Activated naive CD4-positive, alpha-beta T cell treated with anti-CD3 and anti-CD28 coated beads, Interleukin-2, amount 50 U/mL, for 24 hours (primary cell): ENCODE measurements around the gene PRKN.

Source experiments
- H3K27ac Mint-ChIP-seq: one replicate; pipeline ENCODE4 v1.8.0; 2021; ENCODE audit warnings: mild to moderate bottlenecking, mixed read lengths
- H3K27me3 Mint-ChIP-seq: one replicate; pipeline ENCODE4 v1.8.0; 2021; ENCODE audit warnings: mixed read lengths
- H3K36me3 Mint-ChIP-seq: one replicate; pipeline ENCODE4 v1.8.0; 2021; ENCODE audit warnings: mixed read lengths
- H3K4me1 Mint-ChIP-seq: one replicate; pipeline ENCODE4 v1.8.0; 2021; ENCODE audit warnings: mixed read lengths
- H3K4me3 Mint-ChIP-seq: one replicate; pipeline ENCODE4 v1.8.0; 2021; ENCODE audit warnings: mild to moderate bottlenecking, mixed read lengths
- H3K9me3 Mint-ChIP-seq: one replicate; pipeline ENCODE4 v1.8.0; 2021; ENCODE audit warnings: mixed read lengths

The PRKN gene

DNA sequence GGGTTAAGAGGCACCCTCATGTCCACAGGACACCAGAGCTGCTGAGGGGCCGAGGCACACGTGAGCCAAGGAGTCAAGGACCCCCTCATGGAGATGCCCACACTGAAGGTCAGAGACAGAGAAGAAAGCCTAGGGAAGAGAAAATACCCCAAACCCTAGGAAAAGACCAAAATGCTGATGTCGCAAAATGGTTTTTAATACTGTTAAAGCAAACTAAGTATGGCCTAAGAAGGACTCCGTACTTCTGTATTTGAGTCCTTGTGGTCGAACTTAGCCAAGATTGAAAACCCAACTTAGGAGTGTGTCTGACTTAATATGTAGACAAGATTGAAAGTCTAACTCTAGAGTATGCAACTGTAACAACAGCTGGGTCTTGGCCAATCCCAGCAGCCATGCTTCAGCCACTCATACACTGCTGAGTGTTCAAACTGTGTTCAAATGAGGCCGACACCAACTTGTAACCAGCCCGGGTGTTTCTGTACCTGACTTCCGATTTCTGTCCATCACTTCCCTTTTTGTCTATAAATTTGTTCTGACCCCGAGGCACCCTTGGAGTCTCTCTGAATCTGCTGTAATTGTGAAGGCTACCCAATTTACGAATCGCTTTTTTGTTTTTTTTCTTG, 1361.2 kb downstream of the PRKN start:
- no peaks in the 10 kb centered on the region for H3K4me1 Mint-ChIP-seq
- H3K36me3 Mint-ChIP-seq, result peaks cover 4% of the 10 kb centered on the region
- no peak overlapping the region for H3K4me3 Mint-ChIP-seq
- no peaks in the 10 kb centered on the region for H3K27me3 Mint-ChIP-seq
- no peak overlapping the region for H3K27ac Mint-ChIP-seq
- H3K9me3 Mint-ChIP-seq, result peaks cover 6% of the 10 kb centered on the region

DNA sequence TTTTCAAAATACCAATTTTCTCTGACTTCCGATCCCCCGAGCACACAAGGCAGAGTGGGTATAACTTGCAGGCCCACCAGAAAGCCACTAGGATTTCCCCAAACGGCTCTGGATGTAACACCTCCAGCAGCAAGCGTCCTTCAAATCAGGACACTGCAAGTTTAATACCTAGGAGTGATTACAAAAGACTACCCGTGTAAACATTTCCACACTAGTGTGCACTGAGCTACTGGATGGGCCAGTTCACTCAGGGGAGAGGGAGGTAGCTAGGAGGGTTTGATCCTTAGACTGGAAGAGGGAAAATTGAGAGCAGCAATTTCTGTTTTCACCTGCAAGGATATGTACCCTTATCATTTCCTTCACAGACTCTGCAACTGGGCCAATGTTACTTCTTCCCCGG, 1361.9 kb downstream of the PRKN start:
- H3K4me1 Mint-ChIP-seq, result no peaks in the 10 kb centered on the region
- H3K27ac Mint-ChIP-seq, result no peak overlapping the region
- H3K9me3 Mint-ChIP-seq, result peaks cover 6% of the 10 kb centered on the region
- no peak overlapping the region for H3K4me3 Mint-ChIP-seq
- H3K36me3 Mint-ChIP-seq, result peaks cover 4% of the 10 kb centered on the region
- no peaks in the 10 kb centered on the region for H3K27me3 Mint-ChIP-seq

DNA sequence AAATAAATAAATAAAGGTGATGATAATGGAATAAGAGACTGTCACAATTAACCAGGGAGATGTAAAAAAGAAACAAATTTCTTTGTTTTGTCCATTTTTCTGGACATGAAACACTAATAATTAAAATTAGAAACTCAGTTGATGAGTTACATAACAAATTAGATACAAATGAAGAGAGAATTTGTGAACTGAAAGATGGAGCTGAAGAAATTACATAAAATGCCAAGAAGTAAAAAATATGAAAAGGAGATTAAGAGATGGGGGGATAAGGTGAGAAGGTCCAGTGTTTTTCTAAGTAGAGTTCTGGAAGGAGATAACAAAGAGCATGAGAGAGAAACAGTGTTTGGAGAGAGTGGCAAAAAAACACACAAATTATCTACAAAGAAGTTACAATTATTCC, 1364.3 kb downstream of the PRKN start:
- H3K27ac Mint-ChIP-seq, result no peak overlapping the region
- H3K9me3 Mint-ChIP-seq, result peaks cover 6% of the 10 kb centered on the region
- H3K36me3 Mint-ChIP-seq, result peaks cover 4% of the 10 kb centered on the region
- H3K4me3 Mint-ChIP-seq, result no peak overlapping the region
- no peaks in the 10 kb centered on the region for H3K27me3 Mint-ChIP-seq
- no peaks in the 10 kb centered on the region for H3K4me1 Mint-ChIP-seq

DNA sequence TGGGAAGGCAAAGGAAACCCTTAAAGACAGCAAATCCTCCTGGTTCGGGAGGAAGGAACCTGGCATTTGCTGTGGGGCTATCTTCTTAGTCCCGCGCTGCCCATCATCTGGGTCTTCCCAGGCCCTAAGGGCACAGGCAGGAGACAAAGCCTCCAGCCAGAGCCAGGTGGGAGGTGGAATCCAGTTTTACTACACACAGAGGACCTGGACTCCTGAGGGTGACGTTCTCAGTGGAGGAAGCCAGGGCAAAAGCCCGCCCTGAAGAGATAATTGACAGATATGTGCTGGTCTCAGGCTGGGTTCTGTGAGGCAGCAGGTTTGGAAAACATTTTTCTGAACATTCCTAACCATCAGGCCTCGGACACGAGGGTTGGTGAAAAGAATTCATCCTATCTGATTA, 1365.3 kb downstream of the PRKN start:
- no peak overlapping the region for H3K27ac Mint-ChIP-seq
- peaks cover 6% of the 10 kb centered on the region for H3K9me3 Mint-ChIP-seq
- no peak overlapping the region for H3K4me3 Mint-ChIP-seq
- no peaks in the 10 kb centered on the region for H3K27me3 Mint-ChIP-seq
- H3K36me3 Mint-ChIP-seq, result peaks cover 4% of the 10 kb centered on the region
- H3K4me1 Mint-ChIP-seq, result no peaks in the 10 kb centered on the region

DNA sequence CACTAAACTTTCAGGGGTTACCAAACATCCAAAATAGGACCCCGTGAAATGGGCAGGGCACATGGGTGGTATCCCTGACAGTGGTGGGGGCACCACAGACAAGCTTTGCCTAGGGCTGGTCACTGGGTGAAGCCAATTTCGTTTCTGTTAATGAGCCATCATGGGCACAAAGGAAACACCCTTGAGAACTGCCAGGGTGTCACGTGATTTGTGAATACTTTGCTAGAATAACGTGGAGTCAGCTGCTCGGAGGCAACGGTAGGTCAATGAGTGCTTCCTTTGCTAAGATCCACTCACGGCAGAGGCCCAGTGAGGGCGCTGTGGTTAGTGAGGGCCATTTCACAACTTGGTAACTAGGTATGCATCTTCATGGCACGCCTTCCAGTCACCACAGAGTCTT, 1366.0 kb downstream of the PRKN start:
- H3K36me3 Mint-ChIP-seq, result peaks cover 4% of the 10 kb centered on the region
- H3K4me1 Mint-ChIP-seq, result no peaks in the 10 kb centered on the region
- H3K4me3 Mint-ChIP-seq, result no peak overlapping the region
- peaks cover 6% of the 10 kb centered on the region for H3K9me3 Mint-ChIP-seq
- H3K27ac Mint-ChIP-seq, result no peak overlapping the region
- H3K27me3 Mint-ChIP-seq, result no peaks in the 10 kb centered on the region

DNA sequence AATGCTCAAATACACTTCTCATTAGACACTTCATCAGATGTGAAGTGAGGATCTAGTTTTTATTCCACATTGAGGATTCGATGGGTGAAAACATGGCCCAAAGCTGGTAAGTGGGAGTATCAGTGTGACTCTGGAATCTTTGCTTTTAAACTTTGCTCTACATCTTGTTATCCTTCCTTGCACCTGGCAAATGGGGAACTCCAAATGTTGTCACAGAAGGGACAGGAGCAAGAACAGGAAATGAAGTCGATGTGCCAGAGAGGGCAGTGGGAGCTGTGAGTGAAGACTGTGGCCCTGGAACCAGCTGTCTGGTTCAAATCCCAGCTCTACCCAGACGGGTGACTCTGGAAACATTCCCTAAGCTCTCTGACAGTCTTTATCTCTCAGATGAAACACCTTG, 1367.0 kb downstream of the PRKN start:
- no peak overlapping the region for H3K4me3 Mint-ChIP-seq
- H3K36me3 Mint-ChIP-seq, result peaks cover 4% of the 10 kb centered on the region
- H3K4me1 Mint-ChIP-seq, result no peaks in the 10 kb centered on the region
- no peak overlapping the region for H3K27ac Mint-ChIP-seq
- H3K9me3 Mint-ChIP-seq, result peaks cover 6% of the 10 kb centered on the region
- no peaks in the 10 kb centered on the region for H3K27me3 Mint-ChIP-seq

DNA sequence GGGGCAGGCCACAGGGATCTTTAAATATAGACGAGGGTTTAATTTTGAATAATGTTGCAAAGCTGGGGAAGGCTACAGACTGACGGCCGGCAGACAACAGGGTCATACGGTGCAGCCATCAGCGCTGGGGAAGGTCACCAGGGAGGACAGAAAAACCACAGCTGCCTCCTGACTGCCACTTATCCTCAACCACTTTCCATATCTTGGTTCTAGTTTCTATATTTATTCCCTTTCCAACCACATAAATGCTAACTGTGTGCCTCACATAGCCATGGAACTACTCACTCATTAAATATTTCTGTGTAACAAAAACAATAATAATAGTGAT, 1368.0 kb downstream of the PRKN start:
- Mint-ChIP-seq H3K4me3 (no peak overlapping the region), H3K27me3 (no peaks in the 10 kb centered on the region), H3K27ac (no peak overlapping the region), H3K36me3 (peaks cover 4% of the 10 kb centered on the region), H3K4me1 (no peaks in the 10 kb centered on the region), H3K9me3 (peaks cover 6% of the 10 kb centered on the region)

DNA sequence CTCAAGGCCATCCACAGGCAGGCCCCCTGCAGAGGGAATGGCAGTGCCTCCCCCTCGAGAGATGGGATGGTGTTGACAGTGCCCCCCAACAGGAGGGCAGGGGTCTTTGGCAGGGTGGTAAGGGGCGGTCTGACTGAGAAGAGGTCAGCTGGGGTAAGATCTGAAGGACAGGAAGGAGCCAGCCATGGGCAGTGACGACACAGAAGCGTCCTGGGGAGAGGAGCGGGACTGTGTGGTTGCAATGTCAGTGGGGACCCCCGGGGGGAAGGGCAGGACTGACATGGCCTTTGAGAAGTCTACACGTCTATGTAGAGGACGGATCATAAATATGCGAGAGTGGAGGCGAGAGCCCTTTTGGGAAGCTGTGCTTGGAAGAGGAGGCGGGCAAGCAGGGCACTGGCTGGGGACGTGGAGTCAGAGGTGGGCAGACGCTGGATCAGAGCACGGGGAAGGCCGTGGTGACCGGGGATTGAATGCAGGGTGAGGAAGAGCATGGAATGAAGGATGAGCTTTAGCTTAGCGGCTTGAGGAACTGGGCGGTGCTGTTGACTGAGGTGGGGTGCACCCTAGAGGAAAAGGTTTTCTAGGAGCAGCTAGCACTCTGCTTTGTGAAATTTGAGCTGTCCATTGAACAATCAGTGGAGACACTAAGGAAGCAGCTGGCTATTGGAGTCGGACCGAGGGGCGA, 1371.3 kb downstream of the PRKN start:
- Mint-ChIP-seq H3K4me3 (no peak overlapping the region), H3K4me1 (no peaks in the 10 kb centered on the region), H3K36me3 (peaks cover 2% of the 10 kb centered on the region), H3K27ac (no peak overlapping the region), H3K27me3 (no peaks in the 10 kb centered on the region), H3K9me3 (no peaks in the 10 kb centered on the region)

DNA sequence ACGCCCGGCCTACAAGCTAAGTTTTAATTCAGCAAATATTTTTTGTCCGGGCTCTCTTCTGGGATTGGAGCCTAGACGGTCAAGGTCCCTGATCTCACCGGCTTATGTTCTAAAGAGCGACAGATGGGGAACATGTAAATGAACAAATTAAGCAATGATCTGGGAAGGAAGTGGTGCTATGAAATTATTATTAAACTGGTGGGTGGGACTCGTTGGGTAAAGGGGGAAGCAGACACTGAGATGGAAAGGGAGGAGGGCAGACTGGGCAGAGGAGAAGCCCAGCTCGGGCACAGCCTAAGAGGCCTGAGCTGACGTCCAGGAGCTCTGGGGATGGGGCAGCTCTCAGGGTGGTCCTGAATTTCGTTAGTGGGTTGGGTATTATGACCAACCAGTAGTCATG, 1371.9 kb downstream of the PRKN start:
- Mint-ChIP-seq H3K4me3 (no peak overlapping the region), H3K9me3 (no peaks in the 10 kb centered on the region), H3K4me1 (no peaks in the 10 kb centered on the region), H3K36me3 (peaks cover 2% of the 10 kb centered on the region), H3K27ac (no peak overlapping the region), H3K27me3 (no peaks in the 10 kb centered on the region)

DNA sequence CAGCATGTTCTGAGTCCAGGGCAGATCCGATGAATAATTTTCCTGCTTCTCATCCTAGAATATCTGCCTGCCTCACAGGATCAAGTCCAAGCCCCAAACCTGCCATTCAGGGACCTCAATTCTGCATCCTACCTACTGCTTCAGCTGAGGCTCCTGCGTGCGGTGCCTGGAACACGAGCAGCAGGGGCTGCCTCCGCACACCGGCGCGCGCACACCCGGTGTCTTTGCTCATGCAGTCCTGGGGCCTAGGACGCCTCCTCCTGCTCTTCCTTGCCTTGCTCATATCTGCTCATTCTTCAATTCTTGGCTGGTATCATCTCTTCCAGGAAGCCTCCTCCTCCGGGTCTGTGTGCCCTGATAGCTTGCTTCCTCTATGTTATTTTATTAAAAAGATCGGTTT, 1372.6 kb downstream of the PRKN start:
- H3K4me1 Mint-ChIP-seq, result no peaks in the 10 kb centered on the region
- no peaks in the 10 kb centered on the region for H3K27me3 Mint-ChIP-seq
- H3K36me3 Mint-ChIP-seq, result peaks cover 2% of the 10 kb centered on the region
- no peak overlapping the region for H3K27ac Mint-ChIP-seq
- no peaks in the 10 kb centered on the region for H3K9me3 Mint-ChIP-seq
- H3K4me3 Mint-ChIP-seq, result no peak overlapping the region

DNA sequence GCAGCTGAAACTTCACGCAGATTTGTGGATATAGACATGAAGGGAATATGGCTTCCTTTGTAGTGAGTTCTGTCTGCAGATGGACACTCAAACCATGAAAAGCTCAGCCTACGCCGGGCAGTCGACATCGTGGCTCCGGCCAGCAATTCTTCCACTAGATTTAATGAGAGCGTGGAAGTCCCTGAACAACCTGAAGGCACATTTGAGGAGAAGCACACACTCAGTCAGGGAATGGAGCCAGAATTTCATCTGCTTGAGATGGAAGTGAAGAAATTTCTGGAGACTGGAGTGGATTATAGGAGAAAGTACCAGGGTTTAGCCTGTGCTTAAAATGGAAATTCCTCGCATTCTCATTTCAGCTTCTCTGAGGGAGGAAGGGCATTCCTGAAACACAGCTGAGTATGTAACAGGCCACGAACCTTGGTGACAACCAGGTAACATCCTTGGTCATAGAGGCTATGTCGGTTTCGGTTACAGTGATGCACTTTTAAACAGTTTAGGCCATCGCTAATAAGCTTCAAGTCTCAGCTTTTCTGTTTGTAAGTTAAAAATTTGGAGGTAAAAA, 1373.2 kb downstream of the PRKN start:
- Mint-ChIP-seq H3K4me3 (no peak overlapping the region), H3K27ac (no peak overlapping the region), H3K27me3 (no peaks in the 10 kb centered on the region), H3K36me3 (peaks cover 2% of the 10 kb centered on the region), H3K9me3 (no peaks in the 10 kb centered on the region), H3K4me1 (no peaks in the 10 kb centered on the region)

DNA sequence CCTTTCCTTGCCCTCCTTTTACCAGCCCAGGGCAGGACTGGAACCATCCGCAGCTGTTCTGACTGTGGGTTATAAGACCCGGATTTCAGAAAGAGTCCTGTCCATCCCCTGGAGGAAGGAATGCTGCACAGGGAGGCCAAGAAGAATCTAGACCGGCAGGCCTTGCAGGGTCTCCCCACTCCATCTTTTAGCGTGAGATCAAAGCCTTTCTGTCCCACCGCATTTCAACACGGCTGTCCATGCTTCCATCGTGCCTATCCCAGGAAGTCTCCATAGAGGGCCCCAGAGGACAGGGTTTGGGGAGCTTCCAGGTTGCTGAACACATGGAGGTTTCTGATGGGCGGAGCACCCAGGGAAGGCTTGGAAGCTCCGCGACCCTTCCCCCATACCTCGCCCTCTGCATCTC, 1374.4 kb downstream of the PRKN start:
- Mint-ChIP-seq H3K27me3 (no peaks in the 10 kb centered on the region), H3K4me3 (no peak overlapping the region), H3K9me3 (no peaks in the 10 kb centered on the region), H3K4me1 (no peaks in the 10 kb centered on the region), H3K27ac (no peak overlapping the region), H3K36me3 (peaks cover 2% of the 10 kb centered on the region)

DNA sequence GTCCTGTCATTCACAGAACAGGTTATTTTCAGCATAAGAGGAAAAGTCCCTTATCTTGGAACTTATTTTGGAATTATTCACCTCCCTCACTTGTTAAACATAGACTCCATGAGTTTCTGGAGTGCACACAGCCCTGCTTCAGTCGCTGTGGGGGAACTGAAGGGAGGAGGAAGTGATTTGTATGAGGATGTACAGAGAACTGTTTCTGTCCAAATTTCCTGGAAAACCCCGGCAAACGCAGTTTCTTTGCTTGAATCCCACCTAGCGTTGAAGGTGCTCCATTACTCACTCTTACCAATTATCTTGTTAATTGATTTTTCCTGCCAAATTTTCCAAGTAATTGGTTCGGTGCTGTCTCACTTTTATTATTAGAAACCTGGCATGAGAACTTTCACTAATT, 1375.7 kb downstream of the PRKN start:
- Mint-ChIP-seq H3K4me3 (no peak overlapping the region), H3K27ac (no peak overlapping the region), H3K36me3 (peaks cover 2% of the 10 kb centered on the region), H3K27me3 (no peaks in the 10 kb centered on the region), H3K9me3 (no peaks in the 10 kb centered on the region), H3K4me1 (no peaks in the 10 kb centered on the region)

DNA sequence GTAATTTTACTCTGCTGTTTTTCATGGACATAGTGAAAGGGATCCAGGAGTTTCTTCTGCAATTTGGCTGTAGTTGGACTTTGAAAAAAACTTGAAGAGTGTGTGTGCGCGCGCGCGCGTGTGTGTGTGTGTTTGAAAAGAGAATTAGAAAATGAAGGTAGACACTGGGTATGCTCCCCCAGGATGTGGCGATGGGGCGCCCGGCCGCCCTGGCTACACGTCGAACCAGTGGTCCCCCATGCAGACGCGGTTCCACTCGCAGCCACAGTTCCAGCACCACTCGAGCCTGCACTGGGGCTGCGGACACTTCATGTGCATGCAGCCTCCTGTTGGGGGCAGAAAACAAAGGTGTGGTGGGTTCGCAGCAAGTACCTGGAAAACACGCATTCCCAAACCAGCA, 1377.7 kb downstream of the PRKN start:
- no peaks in the 10 kb centered on the region for H3K27me3 Mint-ChIP-seq
- H3K27ac Mint-ChIP-seq, result no peak overlapping the region
- H3K4me1 Mint-ChIP-seq, result no peaks in the 10 kb centered on the region
- H3K9me3 Mint-ChIP-seq, result no peaks in the 10 kb centered on the region
- H3K4me3 Mint-ChIP-seq, result no peak overlapping the region
- peaks cover 2% of the 10 kb centered on the region for H3K36me3 Mint-ChIP-seq

DNA sequence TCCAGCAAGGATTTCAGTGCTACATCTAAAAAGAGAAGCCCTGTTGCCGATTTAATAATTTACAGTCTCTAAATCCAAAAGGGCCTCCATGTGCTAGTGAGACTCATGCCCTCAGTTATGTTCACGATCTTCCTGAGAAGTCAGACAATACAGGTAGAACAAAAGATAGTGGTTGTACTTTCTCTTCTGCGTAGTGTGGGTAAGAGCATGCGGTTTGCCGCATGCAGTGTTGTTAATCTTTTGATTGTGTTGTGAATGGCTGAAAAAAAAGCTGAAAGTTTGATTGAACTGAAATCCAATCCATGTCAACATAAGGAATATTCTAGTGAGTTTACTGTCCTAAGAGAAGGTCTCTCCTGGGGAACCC, 1379.0 kb downstream of the PRKN start:
- H3K36me3 Mint-ChIP-seq, result peaks cover 2% of the 10 kb centered on the region
- H3K9me3 Mint-ChIP-seq, result no peaks in the 10 kb centered on the region
- H3K27ac Mint-ChIP-seq, result no peak overlapping the region
- no peaks in the 10 kb centered on the region for H3K27me3 Mint-ChIP-seq
- H3K4me1 Mint-ChIP-seq, result no peaks in the 10 kb centered on the region
- no peak overlapping the region for H3K4me3 Mint-ChIP-seq

DNA sequence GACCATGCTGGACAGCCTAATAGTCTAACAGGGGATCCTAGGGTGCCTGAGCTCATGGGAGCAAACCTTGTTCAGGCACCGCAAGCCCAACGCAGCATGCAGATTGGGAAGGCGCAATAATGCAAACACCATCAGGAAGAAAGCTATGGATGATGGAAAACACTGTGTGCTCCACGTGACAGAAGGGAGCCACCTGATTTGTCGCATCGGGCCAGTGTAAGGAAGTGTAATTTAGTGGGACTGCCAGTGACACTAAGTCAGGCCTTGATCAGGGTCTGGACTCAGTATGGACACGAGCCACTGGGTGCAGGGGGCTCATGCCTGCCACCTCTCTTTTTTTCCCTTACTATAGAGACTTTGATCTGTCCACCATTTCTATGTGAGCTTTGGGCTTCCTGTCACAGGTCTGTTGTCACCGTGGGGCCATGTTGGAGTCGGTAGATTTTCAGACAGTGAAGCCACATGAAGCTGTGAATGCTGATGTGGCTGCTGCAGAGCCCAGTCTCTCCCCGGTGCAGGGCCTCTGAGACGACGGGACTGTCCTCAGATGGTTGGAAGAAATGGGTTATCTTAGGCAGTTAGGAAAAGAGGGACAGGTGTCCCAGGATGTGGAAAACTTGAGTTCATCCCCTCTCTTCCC, 1379.5 kb downstream of the PRKN start:
- no peak overlapping the region for H3K4me3 Mint-ChIP-seq
- no peak overlapping the region for H3K27ac Mint-ChIP-seq
- no peaks in the 10 kb centered on the region for H3K9me3 Mint-ChIP-seq
- H3K4me1 Mint-ChIP-seq, result no peaks in the 10 kb centered on the region
- H3K36me3 Mint-ChIP-seq, result peaks cover 2% of the 10 kb centered on the region
- H3K27me3 Mint-ChIP-seq, result no peaks in the 10 kb centered on the region
